ENCODE measurements around the gene OR51S1.
"Not testable (repeated sequence)": the region's sequence is repeated elsewhere in the genome, so short reads cannot be mapped to it uniquely, and the experiment has no call there.

OR51S1 gene

DNA sequence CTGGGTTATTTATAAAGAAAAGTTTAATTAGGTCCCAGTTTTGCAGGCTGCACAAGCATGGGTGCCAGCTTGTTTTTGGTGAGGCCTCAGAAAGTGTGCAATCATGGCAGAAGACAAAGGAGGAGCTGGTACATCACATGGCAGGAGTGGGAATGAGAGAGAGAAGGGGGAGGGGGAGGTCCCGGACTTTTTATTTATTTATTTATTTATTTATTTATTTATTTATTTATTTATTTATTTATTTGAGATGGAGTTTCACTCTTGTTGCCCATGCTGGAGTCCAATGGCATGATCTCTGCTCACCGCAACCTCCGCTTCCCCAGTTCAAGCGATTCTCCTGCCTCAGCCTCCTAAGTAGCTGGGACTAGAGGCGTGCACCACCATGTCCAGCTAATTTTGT, 47.7 kb downstream of the OR51S1 start:
- DNase-seq = not testable (repeated sequence)

DNA sequence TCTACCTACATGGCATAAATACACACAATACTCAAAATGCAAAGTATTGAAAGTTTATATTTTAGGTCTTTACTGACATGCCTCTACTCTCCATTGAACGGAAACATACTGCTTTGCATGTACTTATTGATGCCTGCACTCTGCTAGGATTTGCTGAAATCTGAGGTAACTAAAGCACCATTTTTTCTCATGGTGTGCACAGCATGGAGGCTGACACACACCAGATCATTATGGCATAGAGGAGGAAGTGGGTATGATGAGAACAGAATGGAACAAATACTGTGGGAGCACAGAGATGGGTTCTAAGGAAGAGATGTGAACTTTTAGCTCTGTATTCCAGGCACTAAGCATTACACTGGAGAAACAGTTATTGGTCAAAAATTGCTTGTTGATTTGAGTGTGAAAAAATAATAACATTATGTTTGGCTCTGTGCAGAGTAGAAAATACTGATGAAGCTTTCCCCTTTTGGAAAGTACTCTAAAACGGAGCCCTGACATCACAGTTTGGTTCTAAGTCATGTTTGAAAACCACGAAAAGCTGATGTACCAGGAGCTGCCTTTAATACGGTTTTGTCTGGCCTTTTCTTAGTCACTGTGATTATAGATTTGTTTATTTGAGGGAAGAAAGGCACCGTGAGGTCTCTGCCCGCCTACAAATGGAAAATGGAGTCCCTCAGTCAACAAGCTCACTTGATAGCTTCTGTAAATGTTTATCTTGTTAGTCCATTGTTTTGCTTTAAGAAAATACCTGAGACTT, 50.4 kb downstream of the OR51S1 start:
- DNase-seq = no peak

Measured in NCI-H2171 (cell line).